ENCODE data around the gene HOXB7. TPM values are rescaled to one million over a fixed set of nuclear protein-coding genes. Genes with fewer than 3 reads are reported as not detected.
A peak's percentile ranks its signal among the peaks of the same experiment; 100 is the strongest.

The HOXB7 gene
- total RNA-seq, 2 donors from 2014 or later, result 26.6 to 30.2 TPM

DNA sequence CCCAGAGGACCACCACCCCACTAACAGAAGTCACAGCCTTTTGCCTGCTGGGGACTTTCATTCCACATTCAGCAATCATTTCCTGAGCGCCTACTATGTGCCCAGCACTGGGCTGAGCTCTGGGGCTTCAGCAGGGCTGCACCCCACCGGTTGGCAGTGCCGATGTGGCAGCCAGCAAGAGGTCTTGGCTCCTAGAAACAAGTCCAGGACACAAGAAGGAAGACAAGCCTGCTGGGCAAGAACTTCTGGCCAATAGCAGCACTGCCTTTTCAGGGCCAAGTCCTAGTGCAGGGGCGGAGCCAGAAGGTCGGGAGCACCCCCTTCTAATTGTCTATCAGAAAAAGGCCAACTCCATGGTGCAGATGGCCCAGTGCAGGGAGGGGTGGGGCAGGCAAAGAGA is 28.3 kb upstream of the HOXB7 start:
- ATAC-seq (peak; percentile 54), DNase-seq (peak; percentile 86 to 94)
- intact Hi-C loops (cut with DNase I, micrococcal nuclease), result no loop called here

DNA sequence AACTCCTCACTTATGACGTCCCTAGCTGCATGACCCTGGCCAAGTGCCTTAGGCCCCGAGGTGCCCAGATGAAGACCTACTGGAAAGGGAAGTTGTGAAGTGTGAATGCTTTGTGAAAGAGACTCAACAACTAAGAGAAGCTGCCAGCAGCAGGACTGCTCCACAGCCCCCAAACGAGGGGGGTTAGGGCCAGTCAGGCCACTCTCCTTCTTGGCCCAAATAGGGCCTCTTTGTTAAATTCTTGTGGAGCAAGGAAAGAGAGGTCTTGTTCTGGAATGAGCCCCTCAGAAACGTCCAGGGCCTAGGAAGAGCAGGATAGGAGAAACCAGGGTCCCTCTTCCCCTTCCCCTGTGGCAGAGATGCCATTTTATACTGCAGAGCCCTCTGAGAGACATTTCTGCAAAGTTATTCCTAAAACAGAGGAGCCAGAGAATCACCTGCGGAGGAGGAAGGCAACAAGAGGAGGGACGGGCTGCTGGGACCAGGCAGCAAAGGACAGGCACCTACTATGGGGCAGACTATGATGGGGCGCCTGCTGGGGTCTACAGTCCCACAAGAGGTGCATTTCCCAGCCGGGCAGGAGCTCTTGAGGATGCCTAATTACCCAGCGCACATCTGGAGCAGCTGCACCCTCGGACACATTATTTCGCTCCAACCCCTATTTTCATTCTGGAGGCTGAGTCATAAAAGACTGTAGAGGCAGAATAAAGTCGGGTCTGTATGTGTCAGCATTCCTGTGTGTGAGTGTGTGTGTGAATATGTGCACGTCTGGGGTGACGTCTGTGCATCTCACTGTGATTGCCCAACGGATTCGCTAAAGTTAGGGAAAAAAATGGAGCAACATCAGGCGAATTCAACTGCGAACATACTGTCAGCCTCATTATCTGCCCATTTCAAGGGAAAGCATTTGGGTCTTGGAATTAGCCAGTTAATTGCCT is 26.8 kb upstream of the HOXB7 start:
- ATAC-seq (no peak), DNase-seq (peak in 1 of 2 donors; percentile 33)

DNA sequence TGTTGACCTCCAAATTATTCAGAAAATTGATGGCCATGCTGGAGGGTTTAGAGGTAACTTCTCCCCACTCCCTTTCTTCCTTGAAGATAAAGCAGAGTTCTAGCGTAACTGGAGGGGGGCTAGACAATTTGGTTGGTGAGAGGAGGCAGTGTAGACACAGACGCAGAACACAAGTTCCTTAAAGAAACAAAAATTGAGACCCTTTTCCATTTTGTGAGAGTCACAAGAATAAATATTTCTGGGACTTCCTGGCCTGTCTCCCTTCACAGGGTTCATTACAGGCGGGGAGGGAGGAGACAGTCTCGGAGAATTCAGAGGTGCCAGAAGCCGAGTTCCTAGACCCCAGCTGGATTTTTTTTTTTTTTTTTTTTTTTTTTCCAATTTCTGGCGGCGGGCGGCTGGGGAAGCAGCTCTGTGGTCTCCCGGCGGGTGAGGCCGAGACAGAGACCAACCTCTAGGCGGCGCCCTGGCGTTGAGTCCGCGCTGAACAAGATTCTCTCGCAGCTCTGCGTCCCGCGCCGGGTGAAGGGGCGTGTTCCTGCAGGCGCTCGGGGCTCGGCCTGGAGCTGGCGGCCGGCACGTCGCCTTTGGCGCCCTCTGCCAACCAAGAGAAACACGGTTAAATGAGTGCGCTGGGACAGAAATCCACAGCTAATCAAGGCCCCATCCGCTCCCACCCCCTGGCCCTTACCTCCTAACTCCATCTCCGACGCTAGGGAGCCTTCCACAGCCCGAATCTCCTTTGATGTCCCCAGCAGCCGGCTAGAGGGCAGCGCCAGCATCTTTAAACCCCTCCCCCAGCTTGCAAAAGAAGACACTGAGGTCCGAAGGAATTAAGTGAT is 25.6 kb upstream of the HOXB7 start:
- ATAC-seq, result peak; percentile 43
- intact Hi-C loops (cut with DNase I, micrococcal nuclease), result no loop called here
- peak; percentile 86 to 92 for DNase-seq

More for the DNA sequence above, 26.8 kb upstream of the HOXB7 start:
- intact Hi-C loops (cut with DNase I, micrococcal nuclease), result no loop called here

DNA sequence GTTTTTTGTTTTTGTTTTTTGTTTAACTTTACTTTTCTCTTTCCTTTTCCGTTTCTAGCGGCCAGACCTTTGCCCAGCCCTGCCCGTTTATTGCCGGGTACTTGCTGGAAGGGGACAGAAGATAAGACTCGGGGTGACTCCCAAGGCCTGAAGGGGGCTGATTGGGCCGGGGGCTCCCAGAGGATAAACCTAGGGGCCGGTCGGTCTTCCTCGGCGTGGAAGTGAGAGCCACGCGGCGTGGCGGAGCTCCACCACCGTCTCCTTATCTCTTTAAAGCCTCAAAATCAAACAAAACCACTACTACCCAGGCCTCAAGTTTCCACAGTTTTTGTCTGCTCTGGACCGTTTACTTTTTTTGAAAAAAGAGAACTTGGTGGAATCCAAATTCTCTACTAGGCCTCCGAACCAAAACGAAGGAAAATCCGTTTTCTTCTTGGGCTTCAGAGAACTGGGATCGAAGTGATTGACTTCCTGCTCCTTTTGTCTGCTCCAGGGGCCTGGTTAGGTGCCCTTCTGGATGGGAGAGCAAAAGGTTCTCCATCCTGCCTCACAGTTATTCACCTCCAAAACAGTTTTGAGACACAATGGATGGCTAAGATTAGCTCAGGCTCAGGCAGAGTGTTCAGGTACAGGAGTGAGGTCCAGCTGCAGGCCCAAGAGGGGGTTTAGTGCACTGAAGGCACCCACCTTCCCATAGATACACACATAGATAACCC is 23.8 kb upstream of the HOXB7 start:
- DNase-seq (peak; percentile 80), ATAC-seq (peak; percentile 24)
- intact Hi-C loops (cut with DNase I, micrococcal nuclease), result no loop called here

DNA sequence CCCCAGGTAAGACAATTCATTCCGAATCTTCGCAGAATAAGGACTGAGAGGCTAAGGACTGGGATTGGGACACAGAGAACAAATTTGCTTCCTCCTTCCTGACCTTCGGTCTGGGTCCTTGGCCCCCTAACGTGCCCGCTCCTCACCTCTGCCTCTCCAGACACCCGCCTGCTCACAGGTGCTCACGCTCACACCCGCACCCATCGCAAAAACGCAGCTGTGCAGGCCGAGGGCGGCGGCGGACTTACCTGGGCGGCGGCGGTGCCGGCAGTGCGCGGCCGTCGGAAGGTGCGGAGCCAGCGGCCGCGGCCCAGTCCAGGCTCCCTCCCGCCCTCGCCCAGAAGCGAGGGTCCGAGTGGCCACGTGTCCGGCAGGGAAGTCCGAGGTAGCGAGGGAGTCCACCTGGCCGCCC is 22.5 kb upstream of the HOXB7 start:
- DNase-seq (peak; percentile 34 to 52), ATAC-seq (peak; percentile 13)
- intact Hi-C loops (cut with DNase I, micrococcal nuclease), result no loop called here

DNA sequence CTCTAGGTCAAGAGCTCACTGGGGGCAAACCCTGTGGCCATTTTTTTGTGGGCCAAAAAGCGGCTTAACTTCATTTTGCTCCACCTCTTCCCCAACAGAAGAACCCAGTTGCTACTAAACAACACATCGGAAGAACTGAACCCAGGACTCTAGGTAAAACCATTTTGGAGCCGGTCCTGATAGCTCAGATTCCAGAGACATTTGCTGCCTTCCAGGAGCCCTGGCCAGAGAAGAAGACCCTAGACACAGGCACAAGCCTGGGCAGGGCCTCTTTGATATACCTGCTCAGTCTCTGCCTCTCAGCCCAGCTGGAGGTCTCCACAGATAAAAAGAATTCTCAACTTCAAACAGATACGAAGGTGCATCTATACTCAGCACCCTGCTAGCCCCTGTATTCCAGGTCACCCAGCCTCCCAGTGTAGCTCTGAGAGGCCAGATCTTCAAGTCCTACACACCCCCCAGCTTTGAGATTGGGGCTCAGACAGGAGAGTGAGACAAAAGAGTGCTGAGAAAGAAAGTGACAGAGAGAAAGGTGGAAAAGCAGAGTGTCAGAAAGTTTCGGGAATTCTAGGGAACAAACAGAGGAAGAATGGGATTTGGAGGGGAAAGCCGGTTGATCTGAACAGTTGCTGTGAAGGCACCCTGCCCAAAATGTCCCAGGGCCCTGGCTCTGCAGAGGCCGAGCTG is 21.9 kb upstream of the HOXB7 start:
- intact Hi-C loops (cut with DNase I, micrococcal nuclease), result no loop called here
- ATAC-seq, result no peak
- DNase-seq, result peak; percentile 17 to 23

DNA sequence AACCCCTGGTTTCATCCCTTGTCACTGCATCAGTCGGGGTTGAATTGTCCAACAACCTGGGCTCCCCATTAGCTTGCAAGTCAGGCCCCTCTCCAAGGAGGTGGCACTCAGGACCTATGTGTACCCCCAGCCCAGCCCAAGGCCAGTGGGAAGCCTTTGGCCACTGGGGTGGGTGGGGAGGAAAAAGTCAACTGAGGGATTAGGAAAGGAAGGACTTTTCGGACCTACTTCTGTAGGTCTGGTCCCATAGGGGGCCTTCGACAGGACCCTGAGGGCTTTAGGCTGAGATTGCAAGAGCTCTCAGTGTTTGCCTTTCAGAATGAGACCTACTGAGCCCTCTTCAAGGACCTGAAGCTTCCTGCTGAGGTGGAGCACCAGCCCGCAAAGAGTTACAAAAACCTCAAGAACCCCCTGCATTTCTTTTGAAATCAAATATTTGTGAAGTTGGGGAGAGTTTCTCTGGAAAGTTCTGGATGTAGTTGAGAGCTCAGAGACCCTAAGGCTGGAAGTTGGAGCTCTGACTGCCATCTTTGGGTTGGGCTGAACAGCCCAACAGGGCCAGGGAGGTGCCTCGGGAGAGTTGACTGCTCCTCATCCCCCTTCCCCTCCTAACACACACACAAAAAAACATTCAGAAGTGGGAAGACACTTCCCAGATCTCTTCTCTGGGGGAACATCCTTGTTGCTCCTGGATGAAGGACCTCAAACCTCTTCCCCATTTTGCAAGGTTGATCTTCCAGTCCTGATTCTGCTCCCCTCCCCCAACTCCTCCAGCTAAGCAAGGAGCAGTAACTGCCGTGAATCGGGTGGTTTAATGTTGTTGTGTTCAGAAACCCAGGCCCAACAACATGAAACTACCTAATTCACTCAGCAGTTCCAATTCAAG is 21.1 kb upstream of the HOXB7 start:
- ATAC-seq (no peak), DNase-seq (peak; percentile 25 to 31)

DNA sequence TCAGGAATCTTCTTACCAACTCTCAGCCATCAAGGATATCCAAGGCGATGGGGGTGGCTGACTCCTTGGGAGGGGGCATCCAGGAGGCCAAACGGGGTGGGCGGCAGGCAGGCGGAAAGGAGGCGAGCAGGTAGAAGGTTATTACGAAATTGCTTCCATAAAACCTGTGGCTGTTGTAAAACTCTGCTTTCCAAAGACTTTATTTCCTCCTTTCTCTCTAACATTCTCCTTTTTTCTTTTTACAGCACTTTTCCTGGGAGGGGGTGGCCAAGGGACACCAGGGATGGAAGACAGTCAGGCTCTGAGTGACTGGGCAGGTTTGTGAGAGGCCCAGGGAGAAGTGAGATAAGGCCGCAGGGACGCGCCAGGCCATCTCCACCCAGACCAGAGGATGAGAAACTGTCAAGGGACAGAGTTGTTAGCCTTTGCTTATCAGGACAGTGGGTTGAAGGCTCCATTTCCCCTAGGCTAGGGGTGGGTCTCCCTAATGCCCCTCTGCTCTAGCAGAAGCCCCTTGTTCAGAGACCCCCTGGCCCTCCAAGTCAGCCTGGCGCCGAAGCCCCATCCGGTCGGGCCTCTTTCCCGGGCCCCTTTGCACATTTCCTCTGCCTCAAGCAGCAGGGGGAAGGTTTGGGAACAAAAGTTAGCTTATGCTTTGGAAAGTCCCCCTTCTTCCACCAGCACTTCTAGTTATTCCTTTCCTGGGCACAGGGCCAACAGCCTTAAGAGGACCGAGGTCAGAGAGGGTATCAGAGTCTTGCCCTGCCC is 20.3 kb upstream of the HOXB7 start:
- peak; percentile 69 to 71 for DNase-seq

More for the DNA sequence above, 21.1 kb upstream of the HOXB7 start:
- intact Hi-C loops (cut with DNase I, micrococcal nuclease), result no loop called here

DNA sequence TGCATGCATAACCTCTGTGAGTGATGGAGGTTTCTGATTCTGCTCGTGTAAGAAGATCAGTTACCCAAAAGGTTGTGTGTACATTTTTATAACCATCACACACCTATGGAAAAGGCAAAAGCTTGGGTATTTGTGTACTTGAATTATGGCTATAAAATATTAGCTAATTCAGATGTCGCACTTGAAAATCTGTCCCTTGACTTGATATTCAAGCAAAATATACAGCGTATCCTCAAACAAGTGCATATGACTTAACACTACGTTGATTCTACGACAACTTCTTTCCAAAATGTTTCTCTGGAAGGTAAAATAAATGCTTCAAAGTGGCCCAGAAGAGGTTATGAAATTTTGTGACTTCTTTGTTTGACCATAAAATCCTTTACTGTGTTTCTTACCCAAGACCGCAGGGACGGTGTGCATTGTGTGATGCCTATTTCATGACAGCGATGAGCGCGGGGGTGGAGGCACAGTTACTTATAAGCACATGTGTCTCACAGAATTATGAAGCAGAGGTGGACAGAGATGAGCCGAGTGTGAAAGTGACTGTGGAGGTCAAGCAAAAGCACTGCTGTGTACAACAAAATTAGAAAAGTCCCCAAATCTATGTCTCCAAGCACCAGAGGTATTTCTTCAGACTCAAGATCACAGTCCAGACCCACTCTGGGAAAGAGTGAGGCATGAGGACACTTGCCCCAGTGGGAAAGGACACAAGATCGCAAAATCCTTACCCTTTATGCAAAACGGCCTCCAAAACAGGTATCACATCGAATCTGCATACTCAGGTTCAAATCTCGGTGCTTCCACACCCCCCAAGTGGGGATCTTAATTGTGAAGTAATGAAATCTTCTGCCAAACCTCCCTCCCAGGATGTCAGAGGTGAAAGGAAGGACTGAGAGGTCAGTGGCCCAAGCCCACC is 19.4 kb upstream of the HOXB7 start:
- no peak for ATAC-seq
- intact Hi-C loops (cut with DNase I, micrococcal nuclease), result no loop called here
- DNase-seq, result peak; percentile 36 to 42

More for the DNA sequence above, 20.3 kb upstream of the HOXB7 start:
- intact Hi-C loops (cut with DNase I, micrococcal nuclease), result no loop called here
- ATAC-seq, result peak; percentile 45

DNA sequence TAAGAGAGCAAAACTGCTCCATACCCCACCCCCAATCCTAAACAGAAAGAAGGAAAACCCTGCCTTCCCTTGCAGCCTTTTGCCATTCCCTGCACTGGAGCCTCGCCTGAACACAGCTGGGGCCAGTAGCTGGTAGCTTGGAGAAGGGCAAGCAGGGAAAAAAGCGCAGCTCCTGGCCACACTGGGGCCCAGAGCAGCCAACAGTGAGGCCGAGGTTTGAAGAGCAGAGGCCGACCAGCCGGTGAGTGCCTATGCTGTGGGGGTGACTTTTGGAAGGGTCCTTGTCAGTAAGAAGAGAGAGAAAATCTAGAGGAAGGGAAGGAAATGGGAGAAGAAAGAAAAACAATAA is 18.6 kb upstream of the HOXB7 start:
- intact Hi-C loops (cut with DNase I, micrococcal nuclease), result no loop called here
- DNase-seq, result peak; percentile 21 to 24
- ATAC-seq, result no peak

DNA sequence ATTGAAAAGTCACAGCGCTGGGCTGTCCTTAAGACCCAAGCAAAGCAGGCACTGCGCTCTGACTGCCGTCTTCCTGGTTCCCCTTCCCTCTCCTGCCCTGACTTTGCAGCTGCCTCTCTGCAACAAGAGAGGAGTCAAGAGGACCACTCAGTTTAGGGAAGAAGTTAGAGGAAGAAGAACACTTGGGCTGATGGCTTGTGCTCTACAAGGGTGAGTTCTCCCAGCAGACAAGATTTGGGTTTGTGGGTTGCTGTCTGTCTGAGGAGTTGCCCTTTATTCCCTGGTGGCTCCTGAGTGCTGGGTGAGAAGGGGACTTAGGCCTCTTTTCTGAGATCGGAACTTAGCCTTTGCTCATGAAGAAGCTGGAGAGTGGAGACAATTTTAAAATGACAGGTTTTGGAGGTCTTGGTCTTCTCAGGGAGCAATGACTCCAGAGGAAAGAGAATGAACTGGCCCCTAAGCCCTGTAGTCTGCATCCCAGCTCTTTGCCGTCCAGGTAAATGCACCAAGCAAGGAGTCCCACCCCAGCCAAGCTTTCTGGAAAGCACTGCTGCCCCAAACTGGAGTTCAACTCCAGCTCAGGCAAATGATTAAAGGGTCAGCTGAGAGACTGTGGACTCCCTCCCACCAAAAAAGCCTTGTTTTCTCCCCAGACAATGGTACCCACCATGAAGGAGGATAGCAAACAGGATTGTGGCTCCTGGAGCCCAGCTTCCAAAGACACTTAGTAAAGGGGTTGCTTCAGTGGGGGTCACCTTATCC is 18.0 kb upstream of the HOXB7 start:
- ATAC-seq (no peak), DNase-seq (peak; percentile 28 to 42)
- intact Hi-C loops (cut with DNase I, micrococcal nuclease), result no loop called here

DNA sequence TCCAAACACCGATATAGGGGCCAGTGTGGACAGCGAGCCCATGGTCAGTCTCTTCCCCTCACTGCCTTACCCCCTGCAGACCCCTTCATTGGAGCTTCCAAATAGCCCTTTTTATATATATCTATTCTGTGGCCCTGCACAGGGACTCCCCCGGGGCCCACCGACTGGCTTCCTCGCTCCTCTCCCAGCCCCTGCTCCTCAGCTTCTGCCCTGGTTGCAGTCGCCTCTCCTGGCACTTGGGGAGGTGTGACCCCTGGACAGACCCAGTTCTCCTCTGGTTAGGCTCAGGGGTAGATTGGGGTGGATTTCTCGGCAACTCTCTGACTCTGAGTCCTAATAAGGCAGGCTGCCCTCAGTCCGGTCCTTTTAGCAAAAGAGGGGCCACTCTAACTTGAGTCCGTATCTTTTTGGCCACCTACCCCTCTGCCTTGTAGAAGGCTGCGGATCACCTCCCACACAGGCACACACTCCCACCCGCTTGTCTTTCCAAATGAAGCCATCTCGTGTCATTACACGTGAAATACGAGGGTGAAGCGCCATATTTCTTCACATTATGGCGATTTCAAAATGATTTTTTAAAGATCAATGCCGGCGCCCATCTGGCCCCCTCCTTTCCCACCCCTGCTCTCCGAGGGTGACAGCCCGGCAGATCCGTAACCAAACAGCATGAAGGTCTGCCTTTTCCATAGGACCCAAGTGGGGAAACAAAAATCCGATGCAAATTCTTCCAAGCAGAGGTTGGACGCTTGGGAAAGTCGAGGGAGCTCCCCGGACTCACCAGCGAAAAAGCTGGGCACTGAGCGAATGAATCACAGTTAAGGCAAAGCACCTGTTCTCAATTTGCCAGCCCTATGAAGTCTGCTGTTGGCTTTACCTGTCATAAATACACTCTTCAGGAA is 17.1 kb upstream of the HOXB7 start:
- no peak for ATAC-seq
- intact Hi-C loops (cut with DNase I, micrococcal nuclease), result no loop called here
- DNase-seq, result peak; percentile 23 to 29

DNA sequence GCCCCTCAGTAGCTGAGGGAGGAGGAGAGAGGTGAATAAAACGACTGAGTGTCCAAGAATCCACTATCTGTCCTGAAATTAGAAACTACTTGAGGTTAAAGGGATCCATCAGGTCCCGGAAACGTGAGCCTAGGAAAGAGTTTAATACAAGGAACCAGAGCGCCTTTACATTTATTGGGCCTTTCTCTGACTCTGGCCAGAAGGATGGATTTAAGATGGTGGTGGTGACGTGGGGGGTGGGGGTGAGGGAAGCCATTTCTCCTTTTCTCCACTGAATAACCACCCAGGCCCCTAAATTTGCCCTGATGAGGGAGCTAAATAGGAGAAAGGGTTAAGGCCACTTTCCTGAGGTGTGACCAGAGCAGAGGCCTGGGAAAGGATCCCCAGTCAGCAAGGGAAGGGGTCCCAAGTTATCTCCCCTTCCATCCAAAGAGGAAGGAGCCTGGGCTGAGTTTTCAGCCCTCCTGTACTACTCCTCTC is 16.3 kb upstream of the HOXB7 start:
- ATAC-seq (no peak), DNase-seq (peak in 1 of 2 donors; percentile 16)
- intact Hi-C loops (cut with DNase I, micrococcal nuclease), result no loop called here

Data from left colon (tissue), 2 donors.